ENCODE data around the gene CLTRN. TPM values are rescaled to one million over a fixed set of nuclear protein-coding genes. Genes with fewer than 3 reads are reported as not detected.
"Not testable (repeated sequence)": the region's sequence is repeated elsewhere in the genome, so short reads cannot be mapped to it uniquely, and the experiment has no call there.

Gene CLTRN, protein sequence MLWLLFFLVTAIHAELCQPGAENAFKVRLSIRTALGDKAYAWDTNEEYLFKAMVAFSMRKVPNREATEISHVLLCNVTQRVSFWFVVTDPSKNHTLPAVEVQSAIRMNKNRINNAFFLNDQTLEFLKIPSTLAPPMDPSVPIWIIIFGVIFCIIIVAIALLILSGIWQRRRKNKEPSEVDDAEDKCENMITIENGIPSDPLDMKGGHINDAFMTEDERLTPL
- total RNA-seq = 1 to 10 TPM; 3.0 to 3.6 TPM
- 1 to 10 TPM; 1.1 to 1.6 TPM for polyA plus RNA-seq
- long read RNA-seq, donor 1, partial matches to known transcripts = 0 of 1 reads
- long read RNA-seq, donor 1, other reads (novel, unspliced or antisense) = 0 of 1 reads
- long read RNA-seq, donor 2, partial matches to known transcripts = 0 of 1 reads
- long read RNA-seq, donor 2, other reads (novel, unspliced or antisense) = 0 of 1 reads
- long read RNA-seq, donor 3 = 0 reads
- long read RNA-seq, donor 4 = 0 reads
- long read RNA-seq, donor 5 = 0 reads

GRCh38 chrX:15664487-15665444 is at the start of gene CLTRN:
Gene CLTRN (minus strand): TSS chrX:15664805. CDS start chrX:15664775, 30 bp downstream.
- no peak for ATAC-seq (ENCODE audit: insufficient read depth, low FRiP score)
- TF ChIP-seq, protein P1, sequence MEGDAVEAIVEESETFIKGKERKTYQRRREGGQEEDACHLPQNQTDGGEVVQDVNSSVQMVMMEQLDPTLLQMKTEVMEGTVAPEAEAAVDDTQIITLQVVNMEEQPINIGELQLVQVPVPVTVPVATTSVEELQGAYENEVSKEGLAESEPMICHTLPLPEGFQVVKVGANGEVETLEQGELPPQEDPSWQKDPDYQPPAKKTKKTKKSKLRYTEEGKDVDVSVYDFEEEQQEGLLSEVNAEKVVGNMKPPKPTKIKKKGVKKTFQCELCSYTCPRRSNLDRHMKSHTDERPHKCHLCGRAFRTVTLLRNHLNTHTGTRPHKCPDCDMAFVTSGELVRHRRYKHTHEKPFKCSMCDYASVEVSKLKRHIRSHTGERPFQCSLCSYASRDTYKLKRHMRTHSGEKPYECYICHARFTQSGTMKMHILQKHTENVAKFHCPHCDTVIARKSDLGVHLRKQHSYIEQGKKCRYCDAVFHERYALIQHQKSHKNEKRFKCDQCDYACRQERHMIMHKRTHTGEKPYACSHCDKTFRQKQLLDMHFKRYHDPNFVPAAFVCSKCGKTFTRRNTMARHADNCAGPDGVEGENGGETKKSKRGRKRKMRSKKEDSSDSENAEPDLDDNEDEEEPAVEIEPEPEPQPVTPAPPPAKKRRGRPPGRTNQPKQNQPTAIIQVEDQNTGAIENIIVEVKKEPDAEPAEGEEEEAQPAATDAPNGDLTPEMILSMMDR (IDR thresholded peaks at IDR 0.05; ENCODE audit: control extremely low read depth, extremely low read depth) = no peak
- H3K9ac ChIP-seq (ENCODE audit: insufficient read depth in 1 of 2, low read length in 2 of 2) = no peak within 1 kb of the TSS
- DNase-seq = no peak
- H3K4me3 ChIP-seq = no peak within 1 kb of the TSS
- no peaks in the 10 kb centered on the region for H3K4me1 ChIP-seq (ENCODE audit: control insufficient read depth in 5 of 5, insufficient read depth in 5 of 5, low read length in 5 of 5)
- no peak within 1 kb of the TSS for H3K27ac ChIP-seq (ENCODE audit: low read depth in 1 of 2, low read length in 1 of 2)
- WGBS, 2 donors = 49 to 68% methylated on average over 14 of the region's 14 CpGs
- H3K36me3 ChIP-seq (ENCODE audit: control insufficient read depth in 4 of 4, insufficient read depth in 4 of 4, low read length in 4 of 4) = no peaks in the 10 kb centered on the region
- H3K27me3 ChIP-seq (ENCODE audit: control insufficient read depth in 3 of 3, insufficient read depth in 3 of 3, low read length in 2 of 3) = peaks cover 4 to 64% (median 57%) of the 10 kb centered on the region in 3 donors
- no peaks in the 10 kb centered on the region for H3K9me3 ChIP-seq (ENCODE audit: control insufficient read depth in 4 of 4, insufficient read depth in 3 of 4, low read length in 3 of 4)

- DNase-seq; H3K9ac ChIP-seq (ENCODE audit: insufficient read depth in 1 of 2, low read length in 2 of 2); H3K4me1 ChIP-seq (ENCODE audit: control insufficient read depth in 5 of 5, insufficient read depth in 5 of 5, low read length in 5 of 5); H3K4me3 ChIP-seq; ATAC-seq (ENCODE audit: insufficient read depth, low FRiP score); H3K27ac ChIP-seq (ENCODE audit: low read depth in 1 of 2, low read length in 1 of 2); H3K9me3 ChIP-seq (ENCODE audit: control insufficient read depth in 4 of 4, insufficient read depth in 3 of 4, low read length in 3 of 4): not testable (repeated sequence)
- Histone ChIP-seq H3K27me3 (ENCODE audit: control insufficient read depth in 3 of 3, insufficient read depth in 3 of 3, low read length in 2 of 3) (peaks cover 0 to 21% (median 5%) of the 10 kb centered on the region in 3 donors), H3K36me3 (ENCODE audit: control insufficient read depth in 4 of 4, insufficient read depth in 4 of 4, low read length in 4 of 4) (peaks cover 0 to 16% (median 4%) of the 10 kb centered on the region in 4 donors)
- WGBS, 2 donors = 95 to 97% methylated on average over 5 of the region's 8 CpGs
These were observed 39.7 kb upstream of the CLTRN start for GRCh38 chrX:15704273-15704672.

DNA sequence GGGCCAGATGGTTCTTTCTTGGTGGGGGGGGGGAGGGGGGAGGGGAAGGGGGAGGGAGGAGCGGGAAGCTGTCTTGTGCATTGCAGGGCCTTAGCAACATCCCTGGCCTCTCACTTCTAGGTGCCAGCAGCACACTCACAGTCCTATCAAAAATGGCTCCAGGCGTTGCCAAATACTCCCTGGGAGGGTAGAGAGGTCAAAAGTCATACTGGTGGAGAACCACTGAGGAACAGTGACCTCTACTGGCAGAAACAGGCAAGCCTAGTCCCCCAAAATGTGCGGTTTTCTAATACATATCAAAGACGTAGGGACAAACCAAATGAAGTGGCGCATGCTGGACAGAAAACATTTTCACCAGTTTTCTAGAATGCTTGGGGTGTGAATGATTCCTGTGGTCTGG is 39.2 kb upstream of the CLTRN start:
- not testable (repeated sequence) for ATAC-seq (ENCODE audit: insufficient read depth, low FRiP score); H3K4me3 ChIP-seq; H3K27ac ChIP-seq (ENCODE audit: low read depth in 1 of 2, low read length in 1 of 2); H3K9me3 ChIP-seq (ENCODE audit: control insufficient read depth in 4 of 4, insufficient read depth in 3 of 4, low read length in 3 of 4); H3K4me1 ChIP-seq (ENCODE audit: control insufficient read depth in 5 of 5, insufficient read depth in 5 of 5, low read length in 5 of 5); H3K9ac ChIP-seq (ENCODE audit: insufficient read depth in 1 of 2, low read length in 2 of 2); DNase-seq
- WGBS, 2 donors = 60% methylated on average over 1 of the region's 5 CpGs; no CpG with 5 or more reads in 1 of the 2 donors
- Histone ChIP-seq H3K36me3 (ENCODE audit: control insufficient read depth in 4 of 4, insufficient read depth in 4 of 4, low read length in 4 of 4) (peaks cover 0 to 16% (median 4%) of the 10 kb centered on the region in 4 donors), H3K27me3 (ENCODE audit: control insufficient read depth in 3 of 3, insufficient read depth in 3 of 3, low read length in 2 of 3) (peaks cover 0 to 18% (median 4%) of the 10 kb centered on the region in 3 donors)

GRCh38 chrX:15702488-15703371 is 38.1 kb upstream of the CLTRN start:
- Histone ChIP-seq H3K27me3 (ENCODE audit: control insufficient read depth in 3 of 3, insufficient read depth in 3 of 3, low read length in 2 of 3) (peaks cover 0 to 16% (median 4%) of the 10 kb centered on the region in 3 donors), H3K4me3 (no peak overlapping the region), H3K36me3 (ENCODE audit: control insufficient read depth in 4 of 4, insufficient read depth in 4 of 4, low read length in 4 of 4) (peaks cover 0 to 16% (median 4%) of the 10 kb centered on the region in 4 donors), H3K9me3 (ENCODE audit: control insufficient read depth in 4 of 4, insufficient read depth in 3 of 4, low read length in 3 of 4) (peaks cover 0 to 3% (median 0%) of the 10 kb centered on the region in 4 donors), H3K4me1 (ENCODE audit: control insufficient read depth in 5 of 5, insufficient read depth in 5 of 5, low read length in 5 of 5) (no peaks in the 10 kb centered on the region), H3K27ac (ENCODE audit: low read depth in 1 of 2, low read length in 1 of 2) (no peak overlapping the region), H3K9ac (ENCODE audit: insufficient read depth in 1 of 2, low read length in 2 of 2) (no peak overlapping the region)
- ATAC-seq (ENCODE audit: insufficient read depth, low FRiP score) = no peak
- WGBS, 2 donors = 97 to 99% methylated on average over 40 of the region's 40 CpGs
- no peak for DNase-seq
- TF ChIP-seq, protein P1 (IDR thresholded peaks at IDR 0.05; ENCODE audit: control extremely low read depth, extremely low read depth) = no peak

Measured in lung (tissue), 16 donors.